HEK293 (cell line): Measurements from ENCODE around the gene C17orf100.

Source experiments
- CTCF ChIA-PET: fragments of 350-600 bp; formaldehyde crosslinking; extraction: SDS; loops from one replicate; lab custom pipeline; 2021; ENCODE audit warnings: antibody characterized with exemption; lab: Yijun Ruan, JAX
- POLR2A ChIA-PET: fragments of 300-600 bp; formaldehyde crosslinking; extraction: SDS; loops from one replicate; lab custom pipeline; 2020; ENCODE audit warnings: antibody characterized with exemption, inconsistent platforms; lab: Yijun Ruan, JAX
- H3K27ac ChIP-seq: fragments of 200-500 bp; sonication (Bioruptor generic); 2 replicates; pipeline ENCODE4 v1.5.1; 2014; ENCODE audit warnings: low read depth, low read length, control low read depth, inconsistent platforms; ENCODE audit errors: extremely low read depth
- H3K36me3 ChIP-seq, 2 experiments: fragments of 200-500 bp in 1 of 2; sonication (Bioruptor generic) in 1 of 2; 1 replicate in 1 of 2; 2 replicates in 1 of 2; pipeline ENCODE4 v1.5.1; 2014 to 2017; ENCODE audit warnings: inconsistent platforms in 2 of 2, low read length in 2 of 2; ENCODE audit not compliant: control insufficient read depth in 2 of 2, insufficient read depth in 1 of 2
- H3K4me1 ChIP-seq: fragments of 200-500 bp; sonication (Bioruptor generic); 2 replicates; pipeline ENCODE4 v1.5.1; 2014; ENCODE audit warnings: mild to moderate bottlenecking, low read length, inconsistent platforms; ENCODE audit not compliant: control insufficient read depth, insufficient read depth
- H3K4me3 ChIP-seq: 2 replicates; pipeline ENCODE4 v1.5.1; 2011; ENCODE audit warnings: low read depth, mild to moderate bottlenecking, control low read depth, low read length, moderate library complexity
- H3K9me3 ChIP-seq: fragments of 200-500 bp; sonication (Bioruptor generic); 2 replicates; pipeline ENCODE4 v1.5.1; 2014; ENCODE audit warnings: low read depth, low read length, inconsistent platforms; ENCODE audit not compliant: control insufficient read depth, insufficient read depth
- GLIS1 ChIP-seq: fragments of 450-650 bp; formaldehyde crosslinking; IDR thresholded peaks from 2 replicates; pipeline ENCODE4 v1.5.1; 2016; ENCODE audit warnings: missing biosample characterization, missing genetic modification characterization
- GLIS2 ChIP-seq: fragments of 450-650 bp; formaldehyde crosslinking; IDR thresholded peaks from 2 replicates; pipeline ENCODE4 v1.5.1; 2016; ENCODE audit warnings: missing biosample characterization, missing genetic modification characterization
- SCRT1 ChIP-seq: fragments of 450-650 bp; formaldehyde crosslinking; IDR thresholded peaks from 2 replicates; pipeline ENCODE4 v1.5.1; 2016; ENCODE audit warnings: missing biosample characterization, missing genetic modification characterization, borderline replicate concordance
- SCRT2 ChIP-seq: fragments of 450-650 bp; formaldehyde crosslinking; IDR thresholded peaks from 2 replicates; pipeline ENCODE4 v1.5.1; 2016; ENCODE audit warnings: missing biosample characterization, missing genetic modification characterization
- SP7 ChIP-seq: fragments of 450-650 bp; formaldehyde crosslinking; IDR thresholded peaks from 2 replicates; pipeline ENCODE4 v1.5.1; 2016; ENCODE audit warnings: missing biosample characterization, missing genetic modification characterization
- YY2 ChIP-seq: fragments of 450-650 bp; formaldehyde crosslinking; IDR thresholded peaks from 2 replicates; pipeline ENCODE4 v1.5.1; 2016; ENCODE audit warnings: missing biosample characterization, missing genetic modification characterization
- ZBTB17 ChIP-seq: fragments of 450-650 bp; formaldehyde crosslinking; IDR thresholded peaks from 2 replicates; pipeline ENCODE4 v1.5.1; 2016; ENCODE audit warnings: missing biosample characterization, missing genetic modification characterization
- ZBTB48 ChIP-seq: fragments of 450-650 bp; formaldehyde crosslinking; IDR thresholded peaks from 2 replicates; pipeline ENCODE4 v1.5.1; 2016; ENCODE audit warnings: missing biosample characterization, missing genetic modification characterization
- ZFP37 ChIP-seq: fragments of 450-650 bp; formaldehyde crosslinking; IDR thresholded peaks from 2 replicates; pipeline ENCODE4 v1.5.1; 2016; ENCODE audit warnings: missing biosample characterization, missing genetic modification characterization
- ZIC2 ChIP-seq: fragments of 450-650 bp; formaldehyde crosslinking; IDR thresholded peaks from 2 replicates; pipeline ENCODE4 v1.5.1; 2016; ENCODE audit warnings: missing biosample characterization, missing genetic modification characterization
- ZNF211 ChIP-seq: fragments of 450-650 bp; formaldehyde crosslinking; IDR thresholded peaks from 2 replicates; pipeline ENCODE4 v1.5.1; 2016; ENCODE audit warnings: low read depth, missing biosample characterization, missing genetic modification characterization
- ZNF248 ChIP-seq: fragments of 450-650 bp; formaldehyde crosslinking; IDR thresholded peaks from 2 replicates; pipeline ENCODE4 v1.5.1; 2017; ENCODE audit warnings: missing biosample characterization, missing genetic modification characterization
- ZNF335 ChIP-seq: fragments of 450-650 bp; formaldehyde crosslinking; conservative IDR thresholded peaks from 2 replicates; pipeline ENCODE4 v1.5.1; 2016; ENCODE audit warnings: missing biosample characterization, missing genetic modification characterization
- ZNF341 ChIP-seq: fragments of 450-650 bp; formaldehyde crosslinking; IDR thresholded peaks from 2 replicates; pipeline ENCODE4; 2016; ENCODE audit warnings: low read depth, missing biosample characterization, missing genetic modification characterization
- ZNF596 ChIP-seq: fragments of 450-650 bp; IDR thresholded peaks from 2 replicates; pipeline ENCODE4 v1.5.0; 2018; ENCODE audit warnings: missing biosample characterization, mild to moderate bottlenecking, missing genetic modification characterization, moderate library complexity
- ZNF677 ChIP-seq: fragments of 450-650 bp; IDR thresholded peaks from 2 replicates; pipeline ENCODE4 v1.5.0; 2018; ENCODE audit warnings: missing biosample characterization, mild to moderate bottlenecking, missing genetic modification characterization, moderate library complexity
- ZNF692 ChIP-seq: fragments of 450-650 bp; formaldehyde crosslinking; IDR thresholded peaks from 2 replicates; pipeline ENCODE4 v1.5.1; 2016; ENCODE audit warnings: missing biosample characterization, missing genetic modification characterization
- TF ChIP-seq, protein P1 (sequence below): fragments of 450-650 bp; formaldehyde crosslinking; IDR thresholded peaks from 2 replicates; pipeline ENCODE4 v1.5.1; 2016; ENCODE audit warnings: missing biosample characterization, missing genetic modification characterization, borderline replicate concordance
- TF ChIP-seq, protein P2 (sequence below): fragments of 450-650 bp; formaldehyde crosslinking; IDR thresholded peaks from 2 replicates; pipeline ENCODE4 v1.5.1; 2016; ENCODE audit warnings: missing biosample characterization, missing genetic modification characterization
- TF ChIP-seq, protein P3 (sequence below): fragments of 450-650 bp; formaldehyde crosslinking; IDR thresholded peaks from 2 replicates; pipeline ENCODE4 v1.5.1; 2016; ENCODE audit warnings: missing biosample characterization, missing genetic modification characterization
- TF ChIP-seq, protein P4 (sequence below): sonication (generic); formaldehyde crosslinking; IDR thresholded peaks from 2 replicates; pipeline ENCODE4 v1.8.1; 2022; ENCODE audit warnings: mild to moderate bottlenecking, moderate library complexity, missing genetic modification reagents
- TF ChIP-seq, protein P5 (sequence below): fragments of 450-650 bp; formaldehyde crosslinking; IDR thresholded peaks from 2 replicates; pipeline ENCODE4 v1.5.1; 2017; ENCODE audit warnings: missing biosample characterization, missing genetic modification characterization

The C17orf100 gene

DNA sequence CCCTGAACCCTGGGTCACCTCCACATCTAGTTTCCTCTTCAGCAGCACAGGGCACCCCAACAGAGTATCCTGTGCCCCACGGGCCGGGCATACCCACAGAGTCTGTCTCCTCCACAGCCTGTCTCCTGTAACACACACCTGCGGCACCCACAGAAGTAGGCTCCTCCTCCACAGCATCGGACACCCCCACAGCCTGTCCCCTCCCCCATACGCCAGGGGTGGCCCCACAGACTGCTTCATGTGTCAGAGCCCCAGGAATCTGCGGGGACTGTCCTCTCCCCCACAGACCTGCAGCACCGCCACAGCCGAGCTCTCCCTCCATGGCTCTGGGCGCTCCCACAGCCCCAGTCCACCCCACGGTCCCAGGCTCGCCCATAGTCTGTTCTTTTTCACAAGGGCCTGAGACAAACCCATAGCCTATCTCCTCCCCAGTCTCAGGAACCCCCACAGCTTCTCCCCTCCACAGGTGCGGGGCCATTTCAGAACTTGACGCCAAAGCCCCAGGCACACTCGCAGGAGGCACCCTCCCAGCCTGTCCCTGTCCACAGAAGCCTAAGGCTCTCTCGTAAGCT, 12.5 kb upstream of the C17orf100 start (continued):
- TF ChIP-seq, protein P1, sequence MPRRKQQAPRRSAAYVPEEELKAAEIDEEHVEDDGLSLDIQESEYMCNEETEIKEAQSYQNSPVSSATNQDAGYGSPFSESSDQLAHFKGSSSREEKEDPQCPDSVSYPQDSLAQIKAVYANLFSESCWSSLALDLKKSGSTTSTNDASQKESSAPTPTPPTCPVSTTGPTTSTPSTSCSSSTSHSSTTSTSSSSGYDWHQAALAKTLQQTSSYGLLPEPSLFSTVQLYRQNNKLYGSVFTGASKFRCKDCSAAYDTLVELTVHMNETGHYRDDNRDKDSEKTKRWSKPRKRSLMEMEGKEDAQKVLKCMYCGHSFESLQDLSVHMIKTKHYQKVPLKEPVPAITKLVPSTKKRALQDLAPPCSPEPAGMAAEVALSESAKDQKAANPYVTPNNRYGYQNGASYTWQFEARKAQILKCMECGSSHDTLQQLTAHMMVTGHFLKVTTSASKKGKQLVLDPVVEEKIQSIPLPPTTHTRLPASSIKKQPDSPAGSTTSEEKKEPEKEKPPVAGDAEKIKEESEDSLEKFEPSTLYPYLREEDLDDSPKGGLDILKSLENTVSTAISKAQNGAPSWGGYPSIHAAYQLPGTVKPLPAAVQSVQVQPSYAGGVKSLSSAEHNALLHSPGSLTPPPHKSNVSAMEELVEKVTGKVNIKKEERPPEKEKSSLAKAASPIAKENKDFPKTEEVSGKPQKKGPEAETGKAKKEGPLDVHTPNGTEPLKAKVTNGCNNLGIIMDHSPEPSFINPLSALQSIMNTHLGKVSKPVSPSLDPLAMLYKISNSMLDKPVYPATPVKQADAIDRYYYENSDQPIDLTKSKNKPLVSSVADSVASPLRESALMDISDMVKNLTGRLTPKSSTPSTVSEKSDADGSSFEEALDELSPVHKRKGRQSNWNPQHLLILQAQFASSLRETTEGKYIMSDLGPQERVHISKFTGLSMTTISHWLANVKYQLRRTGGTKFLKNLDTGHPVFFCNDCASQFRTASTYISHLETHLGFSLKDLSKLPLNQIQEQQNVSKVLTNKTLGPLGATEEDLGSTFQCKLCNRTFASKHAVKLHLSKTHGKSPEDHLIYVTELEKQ: no peak
- TF ChIP-seq ZNF692 (tag by site-specific recombination) (no peak), ZBTB48 (tag by site-specific recombination) (no peak)

DNA sequence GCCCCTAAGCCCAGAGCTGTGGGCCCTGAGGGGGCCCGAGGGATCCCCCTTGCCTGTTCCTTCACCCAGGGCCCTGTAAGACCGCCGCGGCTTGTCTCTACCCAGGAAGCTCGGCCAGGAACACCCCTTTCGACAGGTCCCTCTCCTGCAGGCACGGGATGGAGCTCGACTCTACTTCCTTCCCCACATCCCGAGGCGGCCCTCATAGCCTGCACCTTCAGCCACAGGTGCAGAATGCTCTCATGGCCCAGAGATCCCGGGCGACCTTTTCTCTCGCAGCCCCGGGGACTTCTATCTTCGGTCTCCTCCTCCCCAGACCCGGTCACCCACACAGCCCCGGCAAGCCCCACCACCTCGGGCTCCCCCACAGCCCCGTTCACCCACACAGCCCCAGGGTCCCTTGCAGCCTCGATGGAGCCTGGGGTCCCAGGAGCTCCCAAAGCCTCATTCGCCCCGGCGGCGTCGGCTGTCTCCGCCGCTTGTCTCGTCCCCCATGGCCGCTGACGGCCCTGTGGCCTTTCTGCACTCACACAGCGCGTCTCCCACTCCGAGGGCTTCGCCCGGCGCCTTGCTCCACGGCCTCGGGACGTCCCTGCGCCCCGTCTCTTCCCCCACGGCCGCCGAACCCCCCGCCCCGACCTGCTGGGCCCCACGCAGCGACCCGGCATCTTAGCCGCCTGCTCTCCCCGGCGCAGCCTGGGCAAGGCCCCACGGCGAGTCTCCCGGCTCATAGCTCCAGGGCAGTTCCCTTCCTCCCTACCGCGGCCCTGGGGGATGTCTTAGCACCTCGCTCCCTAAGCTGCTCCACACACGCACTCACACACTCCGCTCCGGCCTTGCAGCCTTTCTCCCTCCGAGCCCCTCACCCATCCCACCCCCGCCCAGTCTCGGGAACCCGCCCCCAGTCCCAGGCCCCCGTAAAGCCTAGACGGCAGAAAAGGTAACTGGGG, 11.7 kb upstream of the C17orf100 start:
- Histone ChIP-seq H3K36me3 (peaks cover 16 to 37% of the 10 kb centered on the region in 2 experiments; a peak in 2 of 3 replicates), H3K27ac (peak overlapping the region; percentile 79; the same call in 1 of the 2 replicates), H3K4me3 (peak overlapping the region; percentile 94), H3K9me3 (no peaks in the 10 kb centered on the region), H3K4me1 (peaks cover 13% of the 10 kb centered on the region; the same call in 1 of the 2 replicates)
- ChIA-PET CTCF (interaction anchor here (0.6 to 1.5 kb wide), 3 partner anchors 11 to 364 kb away, joined by 3 read pairs; partner anchors contain the start of gene MED31), POLR2A (interaction anchor here (0.9 to 1.6 kb wide), 4 partner anchors 9 to 396 kb away, joined by 3 to 8 read pairs (median 4); partner anchors contain the start of genes C17orf100, MED31, PIMREG and SLC16A13)
- TF ChIP-seq ZNF248 (tag by site-specific recombination): no peak
- TF ChIP-seq, protein P2, sequence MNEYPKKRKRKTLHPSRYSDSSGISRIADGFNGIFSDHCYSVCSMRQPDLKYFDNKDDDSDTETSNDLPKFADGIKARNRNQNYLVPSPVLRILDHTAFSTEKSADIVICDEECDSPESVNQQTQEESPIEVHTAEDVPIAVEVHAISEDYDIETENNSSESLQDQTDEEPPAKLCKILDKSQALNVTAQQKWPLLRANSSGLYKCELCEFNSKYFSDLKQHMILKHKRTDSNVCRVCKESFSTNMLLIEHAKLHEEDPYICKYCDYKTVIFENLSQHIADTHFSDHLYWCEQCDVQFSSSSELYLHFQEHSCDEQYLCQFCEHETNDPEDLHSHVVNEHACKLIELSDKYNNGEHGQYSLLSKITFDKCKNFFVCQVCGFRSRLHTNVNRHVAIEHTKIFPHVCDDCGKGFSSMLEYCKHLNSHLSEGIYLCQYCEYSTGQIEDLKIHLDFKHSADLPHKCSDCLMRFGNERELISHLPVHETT: no peak
- 0 out of 2 replicates have a peak, but pooled peaks have one; percentile 10 for TF ChIP-seq ZBTB17 (tag by site-specific recombination)
- TF ChIP-seq SCRT2 (tag by site-specific recombination): peak; percentile 43
- TF ChIP-seq, protein P3, sequence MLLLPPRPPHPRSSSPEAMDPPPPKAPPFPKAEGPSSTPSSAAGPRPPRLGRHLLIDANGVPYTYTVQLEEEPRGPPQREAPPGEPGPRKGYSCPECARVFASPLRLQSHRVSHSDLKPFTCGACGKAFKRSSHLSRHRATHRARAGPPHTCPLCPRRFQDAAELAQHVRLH (tag by site-specific recombination): no peak
- TF ChIP-seq, protein P4, sequence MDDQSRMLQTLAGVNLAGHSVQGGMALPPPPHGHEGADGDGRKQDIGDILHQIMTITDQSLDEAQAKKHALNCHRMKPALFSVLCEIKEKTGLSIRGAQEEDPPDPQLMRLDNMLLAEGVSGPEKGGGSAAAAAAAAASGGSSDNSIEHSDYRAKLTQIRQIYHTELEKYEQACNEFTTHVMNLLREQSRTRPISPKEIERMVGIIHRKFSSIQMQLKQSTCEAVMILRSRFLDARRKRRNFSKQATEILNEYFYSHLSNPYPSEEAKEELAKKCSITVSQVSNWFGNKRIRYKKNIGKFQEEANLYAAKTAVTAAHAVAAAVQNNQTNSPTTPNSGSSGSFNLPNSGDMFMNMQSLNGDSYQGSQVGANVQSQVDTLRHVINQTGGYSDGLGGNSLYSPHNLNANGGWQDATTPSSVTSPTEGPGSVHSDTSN (CRISPR knock-in tag): 0 out of 2 replicates have a peak, but pooled peaks have one; percentile 28
- TF ChIP-seq, protein P5, sequence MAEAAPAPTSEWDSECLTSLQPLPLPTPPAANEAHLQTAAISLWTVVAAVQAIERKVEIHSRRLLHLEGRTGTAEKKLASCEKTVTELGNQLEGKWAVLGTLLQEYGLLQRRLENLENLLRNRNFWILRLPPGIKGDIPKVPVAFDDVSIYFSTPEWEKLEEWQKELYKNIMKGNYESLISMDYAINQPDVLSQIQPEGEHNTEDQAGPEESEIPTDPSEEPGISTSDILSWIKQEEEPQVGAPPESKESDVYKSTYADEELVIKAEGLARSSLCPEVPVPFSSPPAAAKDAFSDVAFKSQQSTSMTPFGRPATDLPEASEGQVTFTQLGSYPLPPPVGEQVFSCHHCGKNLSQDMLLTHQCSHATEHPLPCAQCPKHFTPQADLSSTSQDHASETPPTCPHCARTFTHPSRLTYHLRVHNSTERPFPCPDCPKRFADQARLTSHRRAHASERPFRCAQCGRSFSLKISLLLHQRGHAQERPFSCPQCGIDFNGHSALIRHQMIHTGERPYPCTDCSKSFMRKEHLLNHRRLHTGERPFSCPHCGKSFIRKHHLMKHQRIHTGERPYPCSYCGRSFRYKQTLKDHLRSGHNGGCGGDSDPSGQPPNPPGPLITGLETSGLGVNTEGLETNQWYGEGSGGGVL: peak; percentile 83
- TF ChIP-seq GLIS1 (tag by site-specific recombination): peak; percentile 96
- TF ChIP-seq ZIC2 (tag by site-specific recombination): peak; percentile 82
- no peak for TF ChIP-seq SP7 (tag by site-specific recombination)
- TF ChIP-seq ZNF596 (tag by site-specific recombination): no peak
- no peak for TF ChIP-seq ZNF677 (tag by site-specific recombination)
- TF ChIP-seq YY2: 0 out of 2 replicates have a peak, but pooled peaks have one; percentile 32
- TF ChIP-seq GLIS2 (tag by site-specific recombination): peak; percentile 86
- TF ChIP-seq ZNF211 (tag by site-specific recombination): no peak
- 0 out of 2 replicates have a peak, but pooled peaks have one; percentile 31 for TF ChIP-seq ZNF335 (tag by site-specific recombination)
- TF ChIP-seq ZNF692 (tag by site-specific recombination): peak; percentile 53; the same call in 1 of the 2 replicates
- TF ChIP-seq ZFP37 (tag by site-specific recombination): 0 out of 2 replicates have a peak, but pooled peaks have one; percentile 18
- TF ChIP-seq ZNF341 (tag by site-specific recombination): peak; percentile 86
- peak; percentile 16; the same call in 1 of the 2 replicates for TF ChIP-seq SCRT1 (tag by site-specific recombination)
